Trophoblast cell (in vitro differentiated cells and primary cell): ENCODE results near the gene ZGPAT.

Experiments
- DNase-seq, 2 donors: peaks; one replicate each; pipeline ENCODE4 v3.0.0-alpha.2; 2016
- H2AFZ ChIP-seq: 2 replicates; pipeline ENCODE4 v1.6.1; 2013; ENCODE audit warnings: low read length, moderate library complexity, mild to moderate bottlenecking; ENCODE audit not compliant: insufficient read depth, poor library complexity
- H2AK5ac ChIP-seq: 2 replicates; pipeline ENCODE4 v1.6.1; 2013; ENCODE audit warnings: mild to moderate bottlenecking, low read length
- H2BK120ac ChIP-seq: 2 replicates; pipeline ENCODE4 v1.6.1; 2013; ENCODE audit warnings: low read length, mild to moderate bottlenecking, moderate library complexity; ENCODE audit not compliant: insufficient read depth, poor library complexity
- H2BK12ac ChIP-seq: 2 replicates; pipeline ENCODE4 v1.6.1; 2013; ENCODE audit warnings: mild to moderate bottlenecking, low read length, moderate library complexity
- H2BK5ac ChIP-seq: 2 replicates; pipeline ENCODE4 v1.6.1; 2013; ENCODE audit warnings: low read length, low read depth, moderate library complexity, mild to moderate bottlenecking; ENCODE audit not compliant: poor library complexity
- H3K14ac ChIP-seq: 2 replicates; pipeline ENCODE4 v1.6.1; 2013; ENCODE audit warnings: mild to moderate bottlenecking, low read length
- H3K18ac ChIP-seq: 2 replicates; pipeline ENCODE4 v1.6.1; 2013; ENCODE audit warnings: mild to moderate bottlenecking, low read length
- H3K23ac ChIP-seq: 2 replicates; pipeline ENCODE4 v1.6.1; 2013; ENCODE audit warnings: low read length
- H3K27ac ChIP-seq: 2 replicates; pipeline ENCODE4 v1.5.1; 2013; ENCODE audit warnings: low read depth, mild to moderate bottlenecking, inconsistent platforms, low read length, moderate library complexity
- H3K27me3 ChIP-seq: 2 replicates; pipeline ENCODE4 v1.6.1; 2013; ENCODE audit warnings: inconsistent platforms, mild to moderate bottlenecking, low read length, moderate library complexity; ENCODE audit not compliant: insufficient read depth
- H3K36me3 ChIP-seq, 2 experiments: 1 replicate in 1 of 2; 2 replicates in 1 of 2; pipeline ENCODE4 v1.6.1; 2013; ENCODE audit warnings: low read length in 2 of 2, mild to moderate bottlenecking in 2 of 2, moderate library complexity in 1 of 2; ENCODE audit not compliant: insufficient read depth in 2 of 2, control insufficient read depth in 1 of 2
- H3K4ac ChIP-seq: 2 replicates; pipeline ENCODE4 v1.6.1; 2013; ENCODE audit warnings: low read depth, mild to moderate bottlenecking, low read length, moderate library complexity
- H3K4me1 ChIP-seq, 2 experiments: 1 replicate in 1 of 2; 2 replicates in 1 of 2; pipeline ENCODE4 v1.6.1; 2013; ENCODE audit warnings: low read length in 2 of 2, mild to moderate bottlenecking in 2 of 2, moderate library complexity in 1 of 2; ENCODE audit not compliant: insufficient read depth in 2 of 2, control insufficient read depth in 1 of 2
- H3K4me2 ChIP-seq: 2 replicates; pipeline ENCODE4 v1.6.1; 2013; ENCODE audit warnings: inconsistent platforms, mild to moderate bottlenecking, low read length, moderate library complexity
- H3K4me3 ChIP-seq: 2 replicates; pipeline ENCODE4 v1.5.1; 2013; ENCODE audit warnings: mild to moderate bottlenecking, low read depth, low read length, inconsistent platforms
- H3K79me1 ChIP-seq: one replicate; pipeline ENCODE4 v1.6.1; 2013; ENCODE audit warnings: low read length
- H3K79me2 ChIP-seq: 2 replicates; pipeline ENCODE4 v1.6.1; 2013; ENCODE audit warnings: low read length, mild to moderate bottlenecking; ENCODE audit not compliant: control insufficient read depth, insufficient read depth, poor library complexity
- H3K9ac ChIP-seq: 2 replicates; pipeline ENCODE4 v1.6.1; 2013; ENCODE audit warnings: mild to moderate bottlenecking, low read length
- H3K9me3 ChIP-seq: 2 replicates; pipeline ENCODE4 v1.6.1; 2013; ENCODE audit warnings: low read depth, mild to moderate bottlenecking, control low read depth, inconsistent platforms, low read length; ENCODE audit not compliant: insufficient read depth
- H4K12ac ChIP-seq: 2 replicates; pipeline ENCODE4 v1.6.1; 2013; ENCODE audit warnings: low read depth, mild to moderate bottlenecking, low read length, moderate library complexity
- H4K8ac ChIP-seq: 2 replicates; pipeline ENCODE4 v1.6.1; 2013; ENCODE audit warnings: low read depth, mild to moderate bottlenecking, low read length, moderate library complexity
- H4K91ac ChIP-seq: one replicate; pipeline ENCODE4 v1.6.1; 2013; ENCODE audit warnings: low read depth, mild to moderate bottlenecking, low read length, moderate library complexity
- WGBS: extraction: QIAGEN DNeasy Blood & Tissue Kit; methylation state at CpG from one replicate; pipeline ENCODE4 v1.1.7; 2013; ENCODE audit warnings: missing lambda C conversion rate; ENCODE audit not compliant: insufficient read length, insufficient coverage; ENCODE audit errors: extremely low coverage; 5-methylcytosine and 5-hydroxymethylcytosine counted together

ZGPAT gene

DNA sequence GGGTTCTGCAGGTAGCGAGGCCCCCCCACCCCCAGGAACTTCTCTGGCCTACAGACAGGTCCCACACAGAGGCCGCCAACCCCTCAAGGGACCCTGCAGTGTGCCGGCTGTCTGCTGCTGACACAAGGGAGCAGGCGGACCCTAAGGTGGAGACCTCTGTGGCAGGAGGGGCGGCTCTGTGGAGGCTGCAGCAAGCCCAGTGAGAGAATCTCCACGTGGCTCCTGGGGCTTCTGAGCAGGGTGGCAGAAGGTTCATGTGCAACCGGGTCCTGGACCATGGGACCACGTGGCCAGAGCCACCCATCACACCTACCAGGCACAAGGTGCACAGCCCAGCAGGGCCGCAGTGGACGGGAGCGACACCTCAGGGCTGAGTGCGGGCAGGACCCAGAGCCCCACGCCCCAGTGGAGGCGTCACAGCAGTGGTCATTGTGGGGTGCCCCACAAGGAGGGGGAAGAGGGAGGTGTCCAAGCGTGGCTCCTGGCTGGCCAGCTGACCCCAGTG is 4.3 kb upstream of the ZGPAT start:
- WGBS = no CpG with 5 or more reads among the region's 15 CpGs
- Histone ChIP-seq H4K12ac (no peak overlapping the region), H2BK120ac (no peak overlapping the region), H3K27ac (no peak overlapping the region), H3K79me1 (peaks cover 6% of the 10 kb centered on the region), H3K36me3 (peaks cover 34% of the 10 kb centered on the region in 2 experiments), H2BK12ac (no peak overlapping the region), H3K4me1 (peaks cover 7 to 11% of the 10 kb centered on the region in 2 experiments), H3K27me3 (no peaks in the 10 kb centered on the region), H3K4me2 (no peak overlapping the region), H3K9me3 (peaks cover 3% of the 10 kb centered on the region), H3K14ac (no peak overlapping the region), H2BK5ac (no peak overlapping the region), H3K18ac (no peak overlapping the region), H3K9ac (no peak overlapping the region), H4K8ac (no peak overlapping the region), H2AK5ac (no peak overlapping the region), H3K4ac (no peak overlapping the region), H4K91ac (no peak overlapping the region), H3K79me2 (peaks cover 15% of the 10 kb centered on the region), H3K4me3 (no peak overlapping the region), H2AFZ (no peak overlapping the region), H3K23ac (no peak overlapping the region)
- DNase-seq = no peak

DNA sequence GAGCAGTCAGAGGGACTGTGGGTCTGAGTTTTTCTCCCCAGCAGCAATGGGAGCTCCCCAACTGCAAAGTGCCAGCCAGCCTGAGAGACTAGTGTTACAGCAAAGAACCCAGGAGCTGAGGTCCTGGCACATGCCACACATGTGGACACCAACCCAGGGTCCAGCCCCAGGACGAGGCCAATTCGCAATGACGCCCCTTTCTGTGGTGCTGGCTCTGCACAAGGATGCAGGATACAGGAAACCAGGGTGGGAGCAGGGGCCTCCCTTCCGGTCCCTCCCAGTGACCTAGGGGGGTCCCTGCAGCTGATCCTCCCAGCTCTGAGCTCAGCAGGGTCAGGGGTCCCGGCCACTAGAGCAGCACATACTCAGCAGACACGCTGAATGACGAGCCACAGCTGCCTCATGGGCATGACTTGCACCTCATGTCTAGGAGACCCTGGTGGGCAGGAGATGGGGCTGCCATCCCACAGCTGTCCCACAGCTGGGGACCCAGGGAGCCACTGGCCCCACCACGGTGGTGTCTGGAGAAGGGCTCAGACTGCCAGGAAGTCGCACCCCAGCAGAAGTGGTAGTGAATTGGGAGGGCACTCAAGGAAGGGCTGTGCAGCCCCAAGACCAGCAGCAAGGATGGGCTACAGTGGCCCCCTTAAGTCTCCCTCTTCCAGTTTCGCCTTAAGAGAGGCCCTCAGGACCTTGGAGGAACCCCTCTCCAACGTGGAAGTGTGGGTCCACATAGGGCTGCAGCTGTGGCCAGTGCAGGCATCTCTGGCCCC is 3.7 kb upstream of the ZGPAT start:
- Histone ChIP-seq H3K9ac (no peak overlapping the region), H3K4ac (no peak overlapping the region), H2AFZ (no peak overlapping the region), H3K79me2 (peaks cover 20% of the 10 kb centered on the region), H2BK120ac (no peak overlapping the region), H4K91ac (no peak overlapping the region), H3K4me1 (peaks cover 12 to 13% of the 10 kb centered on the region in 2 experiments), H4K8ac (no peak overlapping the region), H3K14ac (no peak overlapping the region), H4K12ac (no peak overlapping the region), H3K23ac (no peak overlapping the region), H3K27me3 (no peaks in the 10 kb centered on the region), H3K79me1 (peaks cover 6% of the 10 kb centered on the region), H2BK12ac (no peak overlapping the region), H3K4me2 (no peak overlapping the region), H2AK5ac (no peak overlapping the region), H3K9me3 (peaks cover 3% of the 10 kb centered on the region), H3K27ac (no peak overlapping the region), H3K18ac (no peak overlapping the region), H2BK5ac (no peak overlapping the region), H3K36me3 (peaks cover 37 to 39% of the 10 kb centered on the region in 2 experiments), H3K4me3 (no peak overlapping the region)
- no peak for DNase-seq
- no CpG with 5 or more reads among the region's 11 CpGs for WGBS

DNA sequence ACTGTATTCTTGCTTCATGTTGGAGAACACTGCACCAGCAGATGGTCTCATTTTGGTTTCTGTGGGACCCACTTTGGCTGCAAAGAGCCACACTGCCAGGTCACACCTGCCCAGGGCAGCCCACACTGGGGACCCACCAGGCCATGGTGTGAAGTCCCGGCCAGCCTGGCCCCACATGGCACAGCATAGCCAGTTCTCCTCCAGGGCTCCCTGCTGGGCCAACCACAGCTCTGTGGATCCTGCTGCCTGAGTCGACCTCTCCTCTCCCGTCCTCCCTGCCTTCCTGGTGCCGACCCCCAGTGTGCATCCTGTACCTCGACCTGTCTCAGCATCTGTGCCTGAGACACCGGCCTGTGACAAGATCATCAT is 3.1 kb upstream of the ZGPAT start:
- H3K14ac ChIP-seq = no peak overlapping the region
- H3K79me1 ChIP-seq = peaks cover 6% of the 10 kb centered on the region
- H4K91ac ChIP-seq = no peak overlapping the region
- no peak overlapping the region for H4K8ac ChIP-seq
- H2BK5ac ChIP-seq = no peak overlapping the region
- H3K4me3 ChIP-seq = no peak overlapping the region
- H3K23ac ChIP-seq = no peak overlapping the region
- peaks cover 20% of the 10 kb centered on the region for H3K79me2 ChIP-seq
- peaks cover 41 to 43% of the 10 kb centered on the region in 2 experiments for H3K36me3 ChIP-seq
- no peak overlapping the region for H2AFZ ChIP-seq
- peaks cover 8 to 10% of the 10 kb centered on the region in 2 experiments for H3K4me1 ChIP-seq
- no peak overlapping the region for H4K12ac ChIP-seq
- H3K9ac ChIP-seq = no peak overlapping the region
- no peak overlapping the region for H3K4me2 ChIP-seq
- no peak overlapping the region for H3K18ac ChIP-seq
- no peaks in the 10 kb centered on the region for H3K27me3 ChIP-seq
- no peak overlapping the region for H2BK120ac ChIP-seq
- WGBS = no CpG with 5 or more reads among the region's 6 CpGs
- no peak overlapping the region for H2BK12ac ChIP-seq
- no peak overlapping the region for H3K4ac ChIP-seq
- no peak for DNase-seq
- H3K27ac ChIP-seq = no peak overlapping the region
- H2AK5ac ChIP-seq = no peak overlapping the region
- peaks cover 3% of the 10 kb centered on the region for H3K9me3 ChIP-seq

DNA sequence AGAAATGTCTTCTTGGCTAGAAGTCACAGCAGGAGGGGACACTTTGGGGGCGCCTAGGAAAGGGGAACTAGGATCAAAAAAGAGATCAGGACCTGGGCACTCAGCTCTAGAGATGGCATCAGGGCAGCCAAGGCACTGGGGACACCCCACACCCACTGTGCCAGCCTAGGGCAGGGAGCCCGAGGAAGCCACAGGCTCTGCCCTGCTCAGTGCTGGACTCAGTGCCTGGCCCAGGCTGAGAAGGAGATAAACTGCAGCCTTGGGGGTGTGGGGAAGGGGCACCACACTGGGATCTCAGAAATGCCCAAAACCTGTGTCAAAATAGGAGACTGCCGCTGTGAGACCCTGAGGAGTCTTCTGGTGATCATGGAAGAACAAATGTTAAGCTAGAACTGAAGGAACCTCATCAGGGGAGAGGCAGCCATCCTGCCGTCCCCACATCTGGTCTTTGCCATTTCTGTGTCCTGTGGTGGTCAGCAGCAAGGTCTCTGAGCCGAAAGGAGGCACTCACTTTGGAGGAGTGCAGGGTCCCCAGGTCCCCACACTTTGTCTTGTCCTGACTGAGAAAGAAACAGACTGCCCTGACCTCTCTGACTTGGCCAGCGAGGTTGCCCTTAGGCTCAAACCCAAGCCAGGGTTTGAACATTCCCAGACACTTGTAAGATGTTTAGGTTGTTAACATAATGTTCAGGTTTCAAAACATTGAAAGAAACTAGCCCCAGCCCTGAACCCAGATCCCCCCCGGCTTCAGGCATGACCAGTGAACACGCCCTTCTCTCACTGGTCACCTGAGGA is 2.4 kb upstream of the ZGPAT start:
- H3K27me3 ChIP-seq = no peaks in the 10 kb centered on the region
- peaks cover 3% of the 10 kb centered on the region for H3K9me3 ChIP-seq

More for the DNA sequence above, 2.4 kb upstream of the ZGPAT start:
- H3K4me3 ChIP-seq = no peak overlapping the region
- no peak overlapping the region for H4K8ac ChIP-seq
- no peak overlapping the region for H3K23ac ChIP-seq
- no peak overlapping the region for H2BK12ac ChIP-seq
- H2BK120ac ChIP-seq = no peak overlapping the region
- H2BK5ac ChIP-seq = no peak overlapping the region
- H3K79me2 ChIP-seq = peaks cover 20% of the 10 kb centered on the region
- peaks cover 7 to 10% of the 10 kb centered on the region in 2 experiments for H3K4me1 ChIP-seq
- no peak for DNase-seq
- peaks cover 41 to 43% of the 10 kb centered on the region in 2 experiments for H3K36me3 ChIP-seq
- no peak overlapping the region for H3K4me2 ChIP-seq
- H2AK5ac ChIP-seq = no peak overlapping the region
- H3K27ac ChIP-seq = no peak overlapping the region
- no peak overlapping the region for H3K4ac ChIP-seq
- no peak overlapping the region for H3K9ac ChIP-seq
- H3K14ac ChIP-seq = no peak overlapping the region
- H2AFZ ChIP-seq = no peak overlapping the region
- H3K18ac ChIP-seq = no peak overlapping the region
- H4K12ac ChIP-seq = no peak overlapping the region
- no peak overlapping the region for H4K91ac ChIP-seq
- H3K79me1 ChIP-seq = peaks cover 6% of the 10 kb centered on the region
- WGBS = no CpG with 5 or more reads among the region's 8 CpGs
